G401 (cell line): ENCODE measurements around the gene C1orf167. TPM values are rescaled to one million over a fixed set of nuclear protein-coding genes. Genes with fewer than 3 reads are reported as not detected.

Experiments used
- DNase-seq: peaks from one replicate; pipeline ENCODE4 v3.0.0-alpha.2; 2015; ENCODE audit warnings: low spot score
- in situ Hi-C: cut with HindIII; loops from 2 replicates; pipeline ENCODE4 v1.10.0; 2016; ENCODE audit warnings: low sequenced_read_pairs, mixed read lengths
- total RNA-seq: library from RNA; depleted of rRNA; stranded (reverse); fragments of >200 nt; shearing (Covaris generic); gene quantifications from 2 replicates; pipeline ENCODE4 v1.2.3, GENCODE V29; 2014

C1orf167 gene
- total RNA-seq, 1 experiment from 2014 or later, result not detected

DNA sequence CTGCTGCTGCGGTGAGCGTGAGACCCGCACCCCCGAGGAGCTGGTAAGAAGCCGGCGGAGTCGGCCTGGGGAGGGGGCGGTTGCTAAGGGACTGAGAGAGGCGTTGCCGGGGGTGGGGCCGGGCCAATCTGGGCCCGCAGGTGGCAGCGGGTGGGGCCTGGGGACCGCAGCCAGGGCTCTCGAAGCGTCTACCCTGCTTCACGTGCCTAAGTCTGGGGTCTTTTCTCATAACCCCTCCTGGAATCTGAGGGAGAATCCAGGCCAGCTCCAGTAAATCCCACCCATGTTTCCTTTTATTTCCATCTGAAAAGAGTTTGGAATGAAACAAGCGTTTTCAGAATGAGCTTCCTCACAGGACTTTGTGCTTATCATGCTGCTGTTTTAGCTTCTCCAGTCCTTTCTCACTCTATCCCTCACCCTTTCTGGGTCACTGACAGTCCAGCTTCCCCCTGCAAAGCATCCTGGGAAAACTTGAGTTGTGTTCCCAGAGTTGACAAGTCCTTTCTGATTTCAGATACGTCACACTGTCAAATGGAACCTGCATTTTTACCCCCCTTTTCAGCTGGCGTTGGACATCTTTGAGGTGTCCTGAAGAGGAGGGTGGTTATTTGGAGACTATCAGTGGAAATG is 44.4 kb downstream of the C1orf167 start:
- in situ Hi-C loops, result no loop called here
- DNase-seq, result peak; percentile 66

DNA sequence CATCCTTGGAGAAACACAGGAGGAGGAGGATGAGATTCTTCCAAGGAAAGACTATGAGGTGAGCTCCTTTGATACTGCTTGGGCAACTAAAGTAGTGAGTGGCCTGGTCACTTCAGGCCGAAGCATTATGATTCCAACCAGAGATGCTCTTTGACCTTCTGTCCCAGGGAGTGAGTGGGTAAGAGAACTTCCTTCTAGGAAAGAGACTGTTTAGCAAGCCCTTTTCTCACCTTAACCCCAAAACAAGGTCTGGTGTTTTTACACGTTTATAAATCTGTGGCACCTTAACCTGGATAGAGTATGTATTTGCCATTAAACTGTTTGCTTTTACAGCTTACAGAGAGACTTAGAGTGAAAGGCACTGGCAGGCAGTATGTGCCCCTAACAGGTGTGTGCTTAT is 45.1 kb downstream of the C1orf167 start:
- no peak for DNase-seq
- in situ Hi-C loops, result no loop called here

DNA sequence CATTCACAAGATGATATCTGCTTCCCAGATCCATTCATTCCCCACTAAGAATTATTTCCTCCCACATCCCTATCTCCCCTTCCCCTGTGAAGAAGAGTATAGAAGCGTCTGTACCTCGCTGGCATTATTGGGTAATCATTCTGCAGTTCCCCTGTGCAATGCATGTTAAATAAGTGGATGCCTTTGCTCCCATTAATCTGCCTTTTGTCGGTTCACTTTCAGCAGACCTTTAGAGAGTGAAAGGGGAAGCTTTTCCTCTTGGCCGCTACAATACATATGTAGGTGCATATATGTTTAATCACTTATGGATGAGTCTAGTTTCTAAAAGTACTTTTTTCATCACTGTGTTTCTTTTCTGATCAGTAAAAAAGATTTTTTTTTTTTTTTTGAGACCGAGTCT is 51.0 kb downstream of the C1orf167 start:
- no peak for DNase-seq

DNA sequence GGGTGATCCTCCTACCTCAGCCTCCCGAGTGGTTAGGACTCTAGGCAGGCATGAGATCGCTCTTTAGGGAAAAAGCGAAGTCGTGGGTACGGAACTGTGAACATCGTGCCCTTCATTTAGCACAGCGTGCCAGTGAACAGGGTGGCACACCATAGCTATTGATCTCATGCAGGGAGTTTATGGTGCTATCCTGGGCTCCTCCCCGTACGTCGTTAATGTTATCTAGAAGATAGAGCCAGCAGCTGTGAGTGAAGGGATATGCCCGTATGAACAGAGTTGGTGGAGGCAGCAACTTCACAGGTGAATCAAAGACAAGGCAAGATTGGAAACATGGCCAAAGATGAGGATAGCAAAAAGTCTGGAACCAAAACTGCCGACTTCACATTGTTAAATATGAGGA is 55.2 kb downstream of the C1orf167 start:
- no peak for DNase-seq
- in situ Hi-C loops, result loop anchor here (10.0 kb wide), 1 partner anchor 48 kb away; no protein-coding TSS in a partner anchor

More for the DNA sequence above, 51.0 kb downstream of the C1orf167 start:
- in situ Hi-C loops, result loop anchor here (10.0 kb wide), 1 partner anchor 52 kb away; no protein-coding TSS in a partner anchor

DNA sequence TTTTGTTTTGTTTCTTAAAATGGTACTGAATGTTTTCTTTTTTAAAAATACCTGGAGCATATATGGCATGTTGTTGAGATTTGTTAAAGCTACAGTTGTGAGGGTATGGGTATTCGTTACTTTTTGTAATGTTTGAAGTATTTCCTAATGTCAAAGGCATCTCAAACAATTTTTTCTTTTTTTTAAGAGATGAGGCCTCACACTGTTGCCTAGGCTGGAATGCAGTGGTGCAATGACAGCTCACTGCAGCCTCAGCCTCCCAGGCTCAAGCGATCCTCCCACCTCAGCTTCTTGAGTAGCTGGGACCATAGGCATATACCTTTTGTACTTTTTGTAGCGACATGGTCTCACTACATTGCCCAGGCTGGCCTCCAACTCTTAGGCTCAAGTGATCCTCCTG is 60.1 kb downstream of the C1orf167 start:
- in situ Hi-C loops, result no loop called here
- no peak for DNase-seq

DNA sequence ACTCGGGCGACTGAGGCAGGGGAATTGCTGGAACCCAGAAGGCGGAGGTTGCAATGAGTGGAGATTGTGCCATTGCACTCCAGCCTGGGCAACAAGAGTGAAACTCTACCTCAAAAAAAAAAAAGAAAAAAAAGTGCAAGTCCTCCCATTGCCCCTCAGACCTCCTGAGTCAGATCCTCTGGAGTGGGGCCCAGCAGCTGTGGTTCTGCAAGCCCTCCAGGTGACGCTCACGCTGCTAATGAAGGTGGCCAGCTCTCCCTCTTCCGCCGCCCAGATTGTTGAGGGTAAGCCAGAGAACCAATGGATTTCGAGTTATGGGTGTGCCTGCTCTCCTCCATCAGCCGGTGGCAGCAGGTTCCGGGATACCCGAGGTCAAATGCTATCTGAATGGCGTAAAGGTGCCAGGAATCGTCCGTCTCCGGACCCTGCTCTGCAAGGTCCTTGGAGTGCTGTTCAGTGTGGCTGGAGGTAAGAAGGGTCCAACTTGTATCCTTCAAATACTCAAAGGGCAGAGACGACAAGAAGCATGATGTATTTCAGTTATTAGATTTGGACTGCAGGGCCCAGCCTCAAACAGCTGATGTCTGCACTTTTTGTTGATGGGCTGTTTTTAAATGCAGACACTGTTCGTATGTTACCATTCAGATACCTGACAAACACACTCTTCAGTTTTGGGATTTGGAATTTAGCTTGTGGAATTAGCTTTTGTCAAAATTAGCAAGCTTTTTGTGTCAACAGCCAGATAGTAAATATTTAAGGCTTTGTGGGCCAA is 61.6 kb downstream of the C1orf167 start:
- in situ Hi-C loops, result no loop called here

DNA sequence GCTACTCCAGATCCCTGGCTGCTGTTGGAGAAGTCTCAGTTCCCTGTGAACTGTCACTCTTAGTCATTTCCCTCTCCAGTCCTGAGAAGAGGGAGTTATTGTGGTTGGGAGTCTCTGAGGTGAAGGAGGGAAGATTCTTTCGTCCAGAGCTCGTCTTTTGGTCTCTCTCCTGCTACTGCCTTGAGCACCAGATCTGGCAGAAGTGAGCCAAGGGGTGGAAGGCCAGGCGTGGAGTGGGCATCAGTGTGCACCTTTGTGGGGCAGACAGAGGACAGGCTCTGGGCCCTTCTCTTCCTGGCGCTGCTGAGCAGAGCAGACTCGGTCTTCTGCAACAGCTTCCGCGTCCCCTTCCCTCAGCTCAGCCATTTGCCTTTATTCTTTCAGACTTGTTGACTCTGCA is 63.1 kb downstream of the C1orf167 start:
- DNase-seq, result no peak
- in situ Hi-C loops, result no loop called here

More for the DNA sequence above, 61.6 kb downstream of the C1orf167 start:
- no peak for DNase-seq

DNA sequence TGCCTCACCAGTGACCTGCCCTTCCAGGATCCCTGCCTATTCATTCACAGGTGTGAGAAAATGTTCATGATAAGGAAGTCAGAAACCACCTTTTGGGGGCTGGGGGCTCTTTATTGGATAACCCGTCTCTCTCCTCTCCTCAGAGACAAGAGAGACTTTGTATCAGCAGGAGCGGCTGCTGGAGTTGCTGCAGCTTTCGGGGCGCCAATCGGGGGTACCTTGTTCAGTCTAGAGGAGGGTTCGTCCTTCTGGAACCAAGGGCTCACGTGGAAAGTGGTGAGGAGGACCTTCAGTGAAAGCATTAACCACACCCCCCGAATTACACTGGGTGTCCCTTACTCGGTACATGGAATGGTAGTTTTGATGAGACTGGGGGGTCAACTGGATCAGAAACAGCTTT is 65.0 kb downstream of the C1orf167 start:
- in situ Hi-C loops, result no loop called here

DNA sequence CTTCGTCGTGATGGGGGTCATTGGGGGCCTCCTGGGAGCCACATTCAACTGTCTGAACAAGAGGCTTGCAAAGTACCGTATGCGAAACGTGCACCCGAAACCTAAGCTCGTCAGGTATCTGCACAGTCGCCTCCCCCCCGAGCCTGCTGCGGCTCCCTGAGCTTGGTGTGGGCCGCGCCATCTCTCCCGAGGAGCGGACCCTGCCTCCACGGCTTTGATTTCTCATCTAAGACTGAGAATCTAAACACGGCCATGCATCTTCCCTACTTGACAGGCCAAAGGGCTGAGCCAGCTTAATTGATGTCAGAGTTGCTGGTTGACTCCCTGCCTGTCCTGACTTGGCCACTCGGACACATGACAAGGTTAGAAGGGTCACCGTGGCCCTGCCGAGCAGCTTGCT is 66.5 kb downstream of the C1orf167 start:
- in situ Hi-C loops, result no loop called here
- no peak for DNase-seq

More for the DNA sequence above, 65.0 kb downstream of the C1orf167 start:
- DNase-seq, result no peak

DNA sequence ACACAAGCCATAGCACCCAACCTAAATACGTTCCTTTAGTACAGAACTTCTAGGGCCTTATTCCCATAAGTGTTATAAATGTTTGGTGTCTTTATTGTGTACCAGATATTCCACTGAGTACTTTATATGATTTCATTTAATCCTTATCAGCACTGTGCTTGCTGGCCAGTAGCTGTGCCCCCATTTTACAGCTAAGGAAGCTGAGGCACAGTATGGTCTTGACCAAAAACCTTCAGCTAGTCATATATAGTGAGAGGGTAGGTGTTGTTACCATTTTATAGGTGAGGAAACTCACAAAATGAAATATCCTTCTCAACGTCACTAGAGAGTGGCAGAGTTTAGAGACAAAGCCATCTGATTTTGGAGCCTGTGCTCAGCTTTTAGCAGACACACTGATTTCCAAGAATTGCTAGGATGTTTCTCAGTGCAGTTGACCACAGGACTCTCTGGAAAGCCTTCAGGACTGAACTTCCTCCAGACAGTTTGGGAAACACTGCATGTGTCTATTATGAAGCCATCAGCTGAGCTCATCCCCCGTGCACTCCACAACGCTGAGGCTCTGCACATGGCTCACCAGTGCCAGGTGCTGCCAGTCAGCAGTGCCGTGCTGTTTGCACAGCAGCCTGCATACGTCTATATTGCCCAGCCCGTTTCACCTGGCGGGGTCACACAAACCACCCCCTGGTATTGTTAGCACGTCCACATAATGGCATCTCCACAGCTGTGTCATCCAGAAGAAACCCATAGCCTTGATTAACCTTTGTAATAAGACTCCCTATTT is 70.1 kb downstream of the C1orf167 start:
- in situ Hi-C loops, result no loop called here
- no peak for DNase-seq

DNA sequence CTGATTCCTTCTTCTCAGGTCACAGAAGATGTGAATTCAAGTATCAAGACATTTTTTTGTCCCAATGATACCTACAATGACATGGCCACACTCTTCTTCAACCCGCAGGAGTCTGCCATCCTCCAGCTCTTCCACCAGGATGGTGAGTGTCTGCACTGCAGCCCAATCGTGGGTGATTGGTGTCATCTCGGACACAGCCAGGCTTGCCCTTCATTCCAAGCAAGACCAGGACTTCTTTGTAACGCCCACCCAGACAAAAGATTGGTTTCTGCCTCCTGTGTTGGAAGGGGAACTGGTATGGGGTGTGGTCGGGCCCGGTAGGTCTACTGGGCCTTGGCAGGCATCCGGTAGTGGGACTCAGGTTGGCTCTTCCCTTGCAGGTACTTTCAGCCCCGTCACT is 71.5 kb downstream of the C1orf167 start:
- DNase-seq, result no peak
- in situ Hi-C loops, result no loop called here

DNA sequence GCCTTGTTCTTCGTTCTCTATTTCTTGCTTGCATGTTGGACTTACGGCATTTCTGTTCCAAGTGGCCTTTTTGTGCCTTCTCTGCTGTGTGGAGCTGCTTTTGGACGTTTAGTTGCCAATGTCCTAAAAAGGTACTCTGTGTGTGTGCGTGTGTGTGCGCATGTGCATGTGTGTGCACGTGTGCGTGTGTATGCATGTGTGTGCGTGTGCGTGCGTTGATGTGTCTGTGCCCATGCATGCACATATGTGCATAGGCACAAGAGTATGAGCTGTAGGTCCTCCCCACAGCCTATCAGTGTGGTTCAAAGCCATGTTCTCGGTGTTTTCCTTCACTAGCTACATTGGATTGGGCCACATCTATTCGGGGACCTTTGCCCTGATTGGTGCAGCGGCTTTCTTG is 71.9 kb downstream of the C1orf167 start:
- no peak for DNase-seq
- in situ Hi-C loops, result no loop called here

DNA sequence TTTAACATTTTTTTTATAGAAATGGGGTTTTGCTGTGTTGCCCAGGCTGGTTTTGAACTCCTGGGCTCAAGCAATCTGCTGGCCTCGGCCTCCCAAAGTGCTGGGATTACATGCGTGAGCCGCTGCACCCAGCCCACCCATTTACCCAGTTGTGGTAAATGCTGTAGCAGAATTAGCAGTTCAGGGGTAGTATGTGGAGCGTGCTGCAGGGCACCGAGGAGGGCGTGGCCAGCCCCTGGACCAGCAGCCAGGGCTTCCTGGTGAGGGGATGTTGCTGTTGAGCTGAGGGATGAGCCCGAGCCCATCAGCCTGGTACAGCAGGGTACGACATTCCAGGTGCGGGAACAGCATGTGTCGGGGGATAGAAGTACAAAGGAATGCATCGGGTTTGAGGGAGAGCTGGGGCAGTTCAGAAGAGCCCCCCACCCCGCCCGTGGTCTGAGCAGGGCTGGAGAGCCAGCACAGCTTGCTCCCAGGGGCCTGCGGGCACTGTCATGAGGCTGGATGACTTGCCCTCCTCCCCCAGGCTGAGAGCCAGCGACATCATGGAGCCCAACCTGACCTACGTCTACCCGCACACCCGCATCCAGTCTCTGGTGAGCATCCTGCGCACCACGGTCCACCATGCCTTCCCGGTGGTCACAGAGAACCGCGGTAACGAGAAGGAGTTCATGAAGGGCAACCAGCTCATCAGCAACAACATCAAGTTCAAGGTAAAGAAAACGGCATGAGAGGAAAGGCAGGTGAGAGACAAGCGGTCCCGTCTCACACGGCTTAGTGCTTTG is 73.6 kb downstream of the C1orf167 start:
- in situ Hi-C loops, result no loop called here
- no peak for DNase-seq

DNA sequence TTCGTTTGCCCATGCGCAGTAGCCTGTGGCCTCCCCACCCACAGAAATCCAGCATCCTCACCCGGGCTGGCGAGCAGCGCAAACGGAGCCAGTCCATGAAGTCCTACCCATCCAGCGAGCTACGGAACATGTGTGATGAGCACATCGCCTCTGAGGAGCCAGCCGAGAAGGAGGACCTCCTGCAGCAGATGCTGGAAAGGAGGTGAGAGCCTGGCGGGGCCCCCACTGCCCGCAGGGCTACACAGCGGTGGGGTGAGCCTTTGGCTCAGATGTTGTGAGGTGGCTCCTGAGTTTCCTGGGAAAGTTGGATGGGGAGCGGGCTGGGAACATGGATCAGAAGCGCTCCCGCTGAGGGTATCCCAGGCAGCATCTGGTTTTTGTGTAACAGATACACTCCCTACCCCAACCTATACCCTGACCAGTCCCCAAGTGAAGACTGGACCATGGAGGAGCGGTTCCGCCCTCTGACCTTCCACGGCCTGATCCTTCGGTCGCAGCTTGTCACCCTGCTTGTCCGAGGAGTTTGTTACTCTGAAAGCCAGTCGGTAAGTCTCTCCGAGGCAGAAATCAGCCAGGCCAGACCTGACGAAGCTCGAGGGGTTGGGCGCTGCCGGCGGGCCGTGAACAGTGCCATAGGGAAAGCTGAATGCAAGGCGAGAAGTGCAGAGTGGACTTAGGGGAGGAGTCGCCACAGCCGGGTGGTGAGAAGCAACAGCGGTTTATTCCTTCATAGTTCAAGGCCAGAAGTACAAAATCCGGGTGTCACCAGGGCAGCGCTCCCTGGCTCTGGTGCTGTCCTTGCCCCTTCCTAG is 75.2 kb downstream of the C1orf167 start:
- no peak for DNase-seq
- in situ Hi-C loops, result no loop called here

DNA sequence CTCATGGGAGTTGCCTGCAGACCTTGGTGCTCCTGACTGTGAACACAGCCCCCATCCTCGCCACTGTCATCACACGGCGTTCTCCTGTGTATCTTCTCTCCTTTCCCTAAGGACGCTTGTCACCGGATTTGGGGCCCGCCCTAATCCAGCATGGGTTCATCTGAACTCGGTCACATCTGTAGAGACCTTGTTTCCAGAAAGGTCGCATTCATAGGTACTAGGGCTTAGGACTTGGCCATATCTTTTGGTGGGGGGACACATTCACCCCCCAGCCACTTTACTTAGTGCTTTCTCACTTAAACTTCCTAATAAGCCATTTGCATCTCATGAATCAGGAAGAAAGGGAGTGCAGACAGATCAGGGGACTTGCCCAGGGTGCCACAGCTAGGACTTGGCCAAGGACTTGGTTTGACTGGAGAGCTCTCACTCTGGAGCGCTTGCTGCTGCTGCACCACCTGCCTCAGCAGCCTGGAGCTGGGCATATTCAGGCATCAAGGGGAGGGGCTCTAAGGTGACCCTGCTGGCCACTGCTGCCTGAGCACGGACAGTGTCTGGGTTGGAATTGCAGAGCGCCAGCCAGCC is 75.9 kb downstream of the C1orf167 start:
- in situ Hi-C loops, result no loop called here
- no peak for DNase-seq

DNA sequence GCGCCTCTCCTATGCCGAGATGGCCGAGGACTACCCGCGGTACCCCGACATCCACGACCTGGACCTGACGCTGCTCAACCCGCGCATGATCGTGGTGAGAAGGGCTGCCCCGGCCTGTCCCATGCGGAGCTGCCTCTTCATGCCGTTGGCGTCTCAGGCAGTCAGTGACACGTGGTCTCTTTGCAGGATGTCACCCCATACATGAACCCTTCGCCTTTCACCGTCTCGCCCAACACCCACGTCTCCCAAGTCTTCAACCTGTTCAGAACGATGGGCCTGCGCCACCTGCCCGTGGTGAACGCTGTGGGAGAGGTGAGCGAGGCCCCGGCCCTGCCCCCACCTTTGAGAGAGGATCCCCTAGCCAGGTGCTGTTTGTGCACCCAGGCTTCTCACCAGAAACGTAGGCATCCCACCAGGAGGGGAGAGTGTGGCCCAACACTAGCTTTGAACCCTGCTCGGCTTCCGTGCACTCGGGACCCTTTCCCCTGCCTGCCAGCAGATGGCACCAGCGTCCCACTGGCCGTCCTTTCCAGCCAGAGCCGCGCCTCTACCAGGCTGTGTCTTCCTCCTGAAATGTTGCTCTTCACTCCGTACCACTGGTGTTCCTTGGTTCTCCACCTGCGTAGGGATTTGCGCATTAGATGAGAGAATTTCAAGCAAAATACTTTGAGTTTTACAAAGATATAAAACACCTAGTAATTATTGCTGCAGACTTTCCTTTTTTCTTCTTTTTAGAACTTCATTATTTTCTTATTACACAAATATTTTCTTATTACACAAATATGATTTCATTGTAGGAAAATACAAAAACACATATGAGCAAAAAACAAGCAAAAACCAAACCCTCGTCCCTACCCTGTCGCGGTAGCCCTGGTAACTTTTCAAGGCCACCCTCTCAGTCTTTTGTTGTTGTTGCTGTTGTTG is 76.6 kb downstream of the C1orf167 start:
- in situ Hi-C loops, result no loop called here
- DNase-seq, result peak; percentile 76
